Stimulated activated CD4-positive, alpha-beta T cell treated with anti-CD3 and anti-CD28 coated beads, TNF-alpha, amount 100 ng/mL, for 24 hours (primary cell): ENCODE results near the gene CCDC183.
"Not testable (repeated sequence)": the region's sequence is repeated elsewhere in the genome, so short reads cannot be mapped to it uniquely, and the experiment has no call there.

Experiments used
- DNase-seq, 3 experiments: peaks; one replicate each; pipeline ENCODE4 v3.0.0-alpha.2; 2020; ENCODE audit warnings: low read depth in 3 of 3

The CCDC183 gene

DNA sequence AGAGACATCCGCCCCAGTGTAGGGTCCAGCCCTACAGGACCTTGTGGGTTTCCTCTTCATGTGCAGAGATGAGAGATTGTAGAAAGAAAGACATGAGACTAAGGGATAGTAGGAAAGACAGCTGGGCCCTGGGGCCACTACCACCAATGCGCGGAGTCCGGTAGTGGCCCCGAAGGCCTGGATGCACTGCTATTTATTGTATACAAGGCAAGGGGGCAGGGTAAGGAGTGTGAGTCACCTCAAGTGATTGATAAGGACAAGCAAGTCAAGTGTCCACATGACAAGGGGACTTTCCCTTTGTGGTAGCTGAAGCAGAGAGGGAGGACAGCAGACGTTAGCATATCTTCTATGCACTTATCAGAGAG lies 11.2 kb upstream of the CCDC183 start:
- no peak for DNase-seq

DNA sequence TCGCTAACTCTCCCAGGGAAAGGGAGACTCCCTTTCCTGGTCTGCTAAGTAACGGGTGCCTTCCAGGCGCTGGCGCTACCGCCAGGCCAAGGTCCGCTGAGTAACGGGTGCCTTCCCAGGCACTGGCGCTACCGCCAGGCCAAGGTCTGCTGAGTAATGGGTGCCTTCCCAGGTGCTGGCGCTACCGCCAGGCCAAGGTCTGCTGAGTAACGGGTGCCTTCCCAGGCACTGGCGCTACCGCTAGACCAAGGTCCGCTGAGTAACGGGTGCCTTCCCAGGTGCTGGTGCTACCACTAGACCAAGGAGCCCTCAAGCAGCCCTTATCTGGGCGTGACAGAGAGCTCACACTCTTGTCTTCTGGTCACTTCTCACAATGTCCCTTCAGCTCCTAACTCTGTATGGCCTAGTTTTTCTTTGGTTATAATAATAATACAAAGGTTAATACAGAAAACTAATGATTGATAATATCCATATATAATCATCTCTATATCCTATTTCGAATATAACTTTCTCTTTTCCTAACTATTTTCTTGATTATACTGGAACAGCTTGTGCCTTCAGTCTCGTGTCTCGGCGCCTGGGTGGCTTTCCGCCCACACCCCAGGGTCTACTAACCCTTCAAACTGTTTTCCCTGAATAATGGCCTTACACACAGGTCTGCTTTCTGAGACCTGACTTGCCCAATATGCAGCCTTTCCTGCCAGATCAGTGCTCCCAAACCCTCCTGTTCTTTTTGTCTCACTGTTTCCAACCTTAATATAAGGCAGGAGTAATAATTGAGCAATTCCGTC lies 10.4 kb upstream of the CCDC183 start:
- not testable (repeated sequence) for DNase-seq

DNA sequence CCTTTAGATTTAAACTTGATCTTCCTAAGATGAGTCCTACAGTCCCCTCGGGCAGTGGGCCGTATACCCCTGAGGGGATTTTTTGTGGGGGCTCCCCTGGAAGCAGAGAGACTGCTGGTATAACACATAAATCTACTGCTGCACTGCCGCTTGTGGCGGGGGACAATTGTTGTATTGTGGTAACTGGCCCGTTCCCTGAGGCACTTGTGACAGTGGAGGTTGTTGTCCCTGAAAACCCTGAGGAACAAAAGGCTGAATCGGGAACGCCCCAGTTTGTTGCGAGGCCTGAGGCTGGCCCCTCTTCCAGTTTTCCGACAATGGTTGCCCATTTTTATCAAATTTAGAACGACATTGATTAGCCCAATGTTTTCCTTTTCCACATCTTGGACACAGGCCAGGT lies 9.7 kb upstream of the CCDC183 start:
- DNase-seq, result no peak

DNA sequence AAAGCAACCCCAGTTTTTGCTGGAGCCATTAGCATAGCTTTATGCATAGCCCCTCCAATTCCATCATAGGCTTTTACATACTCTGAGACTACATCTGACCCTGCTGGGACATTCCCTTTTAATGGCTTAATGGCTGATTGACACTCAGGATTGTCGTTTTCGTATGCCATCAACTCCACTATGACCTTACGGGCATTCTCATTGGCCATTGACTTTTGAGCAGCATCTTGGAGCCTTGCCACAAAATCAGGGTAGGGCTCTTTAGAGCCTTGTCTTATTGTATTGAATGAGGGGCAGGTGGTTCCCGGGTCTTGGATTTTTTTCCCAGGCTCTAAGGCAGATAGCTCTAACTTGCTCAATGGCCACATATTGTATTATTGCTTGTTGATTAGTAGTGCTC lies 9.2 kb upstream of the CCDC183 start:
- not testable (repeated sequence) for DNase-seq

DNA sequence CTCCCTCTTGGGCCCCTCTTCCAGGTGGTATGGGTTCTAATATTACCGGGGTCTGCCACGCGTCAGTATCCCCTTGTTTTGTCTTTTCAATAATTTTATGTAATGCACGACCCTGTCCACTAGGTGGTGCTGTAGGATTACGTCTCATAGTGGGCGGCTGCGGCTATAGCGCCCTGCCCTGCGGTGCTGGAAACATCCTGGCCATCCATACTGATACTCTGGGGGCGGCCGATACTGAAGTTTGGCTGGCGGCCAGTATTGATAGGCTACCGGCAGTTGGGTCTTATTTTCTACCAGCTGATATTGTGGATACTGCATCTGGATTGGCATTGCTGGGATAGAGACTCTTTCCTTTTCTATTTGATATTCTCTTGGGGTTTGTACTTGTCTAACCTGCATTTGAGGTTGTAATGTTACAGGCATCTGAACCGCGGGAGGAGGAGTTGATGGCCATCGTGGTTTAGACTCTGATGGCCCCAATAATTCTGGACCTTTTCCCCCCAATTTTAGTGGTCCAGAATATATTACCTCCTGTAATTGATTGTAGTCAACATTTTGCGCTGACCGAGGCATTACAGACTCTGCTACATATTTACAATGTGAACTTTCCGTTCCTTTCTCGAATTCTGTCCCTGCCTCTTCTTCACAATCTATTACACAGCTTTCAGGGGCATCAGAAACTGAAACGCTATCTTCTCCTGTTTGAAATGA lies 8.3 kb upstream of the CCDC183 start:
- peak; percentile 50 to 62 (median 61) for DNase-seq

DNA sequence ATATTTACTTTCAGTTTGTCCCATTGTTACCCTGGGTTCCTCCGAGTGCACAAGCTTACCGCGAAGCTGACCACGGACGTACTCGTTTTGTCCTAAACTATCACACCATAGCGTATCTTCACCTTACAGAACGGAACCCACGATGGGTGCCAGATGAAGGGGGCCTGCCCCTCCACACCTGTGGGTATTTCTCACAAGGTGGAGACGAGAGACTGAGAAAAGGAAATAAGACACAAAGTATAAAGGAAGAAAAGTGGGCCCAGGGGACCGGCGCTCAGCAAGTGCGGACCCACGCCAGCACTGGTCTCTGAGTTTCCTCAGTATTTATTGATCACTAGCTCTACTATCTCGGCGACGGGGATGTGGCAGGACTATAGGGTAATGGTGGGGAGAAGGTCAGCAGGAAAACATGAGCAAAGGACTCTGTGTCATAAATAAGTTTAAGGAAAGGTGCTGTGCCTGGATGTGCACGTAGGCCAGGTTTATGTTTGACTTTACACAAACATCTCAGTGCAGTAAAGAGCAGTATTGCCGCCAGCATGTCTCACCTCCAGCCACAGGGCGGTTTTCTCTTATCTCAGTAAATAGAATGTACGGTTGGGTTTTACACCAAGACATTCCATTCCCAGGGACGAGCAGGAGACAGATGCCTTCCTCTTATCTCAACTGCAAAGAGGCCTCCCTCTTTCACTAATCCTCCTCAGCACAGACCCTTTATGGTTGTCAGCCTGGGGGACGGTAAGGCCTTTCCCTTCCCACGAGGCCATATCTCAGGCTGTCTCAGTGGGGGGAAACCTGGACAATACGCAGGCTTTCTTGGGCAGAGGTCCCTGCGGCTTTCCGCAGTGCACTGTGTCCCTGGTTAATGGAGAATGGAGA lies 7.3 kb upstream of the CCDC183 start:
- not testable (repeated sequence) for DNase-seq

DNA sequence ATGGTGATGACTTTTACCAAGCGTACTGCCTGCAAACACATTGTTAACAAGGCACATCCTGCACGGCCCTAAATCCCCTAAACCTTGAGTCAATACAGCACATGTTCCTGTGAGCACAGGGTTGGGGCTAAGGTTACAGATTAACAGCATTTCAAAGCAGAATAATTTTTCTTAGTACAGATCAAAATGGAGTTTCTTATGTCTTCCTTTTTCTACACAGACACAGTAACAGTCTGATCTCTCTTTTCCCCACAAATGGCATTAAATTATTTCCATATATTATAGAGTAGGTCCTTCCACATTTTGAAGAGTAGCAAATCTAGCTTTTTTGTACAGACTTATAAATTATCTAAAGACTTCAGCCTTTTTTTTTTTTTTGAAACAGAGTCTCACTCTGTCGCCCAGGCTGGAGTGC lies 6.6 kb upstream of the CCDC183 start:
- no peak for DNase-seq

DNA sequence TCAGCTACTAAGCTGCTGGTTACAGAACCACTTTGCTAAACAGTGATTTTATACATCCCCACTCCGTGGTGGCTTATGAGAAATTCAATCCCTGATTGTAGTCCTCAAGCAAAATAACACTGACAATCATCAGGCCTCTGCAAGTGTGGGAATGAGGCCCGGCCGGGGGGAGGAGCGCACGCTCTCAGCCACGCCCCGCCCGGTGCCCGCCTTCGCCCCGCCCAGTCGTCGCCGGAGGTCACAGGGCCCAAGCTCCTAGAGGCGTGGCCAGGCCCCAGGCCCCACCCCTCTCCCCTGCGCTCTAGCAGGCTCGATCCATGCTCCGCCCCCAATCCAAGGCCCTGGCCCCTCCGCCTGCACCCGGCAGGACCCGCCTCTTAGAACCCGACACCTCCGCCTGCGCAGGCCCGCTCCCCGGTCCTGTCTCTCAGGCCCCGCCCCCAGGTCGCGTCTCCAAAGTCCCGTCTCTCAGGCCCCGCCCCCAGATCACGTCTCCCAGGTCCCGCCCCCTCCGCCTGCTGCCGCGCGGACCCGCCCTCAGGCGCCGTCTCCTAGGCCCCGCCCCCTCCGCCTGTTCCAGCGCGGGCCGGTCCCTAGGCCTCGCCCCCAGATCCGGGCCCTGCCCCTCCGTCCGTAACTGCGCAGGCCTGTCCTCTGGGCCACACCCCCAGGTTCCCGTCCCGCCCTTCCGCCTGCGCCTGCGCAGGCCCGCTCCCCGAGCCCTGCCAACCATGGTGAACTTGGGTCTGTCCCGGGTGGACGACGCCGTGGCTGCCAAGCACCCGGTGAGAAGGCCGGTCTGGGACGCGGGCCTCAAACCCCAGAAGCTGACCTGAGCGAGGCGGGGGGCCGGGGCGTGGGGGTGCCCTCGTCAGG lies 5.3 kb upstream of the CCDC183 start, which contains the start of gene TMEM141:
TMEM141 (plus strand) TSS at position 705 of the 876 bp plus-strand sequence; CDS start at position 732, 27 bp downstream.
- DNase-seq, result peak; percentile 100

DNA sequence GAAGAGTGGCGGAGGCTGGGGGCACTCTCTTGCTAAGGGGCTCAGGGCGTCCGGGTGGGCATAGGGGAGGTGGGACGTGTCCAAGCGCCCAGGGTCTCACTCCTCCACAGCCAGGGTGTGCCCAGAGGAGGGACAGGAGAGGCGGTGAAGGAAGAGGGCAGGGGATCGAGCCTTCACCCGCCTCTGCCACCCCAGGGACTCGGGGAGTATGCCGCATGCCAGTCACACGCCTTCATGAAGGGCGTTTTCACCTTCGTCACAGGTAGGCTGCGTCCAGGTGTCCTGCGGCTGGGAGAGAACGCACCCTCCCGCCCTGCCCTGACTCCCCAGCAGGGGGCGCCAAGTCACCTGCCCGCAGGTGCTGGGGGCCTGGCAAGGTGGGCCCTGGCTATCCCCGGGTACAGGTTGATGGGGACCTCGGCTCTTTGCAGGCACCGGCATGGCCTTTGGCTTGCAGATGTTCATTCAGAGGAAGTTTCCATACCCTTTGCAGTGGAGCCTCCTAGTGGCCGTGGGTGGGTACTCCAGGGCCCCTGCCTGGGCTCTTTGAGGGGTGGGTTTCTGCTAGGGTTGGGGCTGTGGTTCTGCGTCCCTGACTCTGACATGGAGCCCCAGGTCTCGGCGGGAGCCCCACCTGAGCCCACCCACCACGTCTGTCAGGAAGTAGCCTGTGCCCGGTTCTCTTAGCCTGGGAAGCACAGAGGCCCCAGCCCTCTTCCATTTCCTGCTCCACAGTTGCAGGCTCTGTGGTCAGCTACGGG lies 4.4 kb upstream of the CCDC183 start:
- DNase-seq, result peak in 2 of 3 experiments; percentile 48 to 64

DNA sequence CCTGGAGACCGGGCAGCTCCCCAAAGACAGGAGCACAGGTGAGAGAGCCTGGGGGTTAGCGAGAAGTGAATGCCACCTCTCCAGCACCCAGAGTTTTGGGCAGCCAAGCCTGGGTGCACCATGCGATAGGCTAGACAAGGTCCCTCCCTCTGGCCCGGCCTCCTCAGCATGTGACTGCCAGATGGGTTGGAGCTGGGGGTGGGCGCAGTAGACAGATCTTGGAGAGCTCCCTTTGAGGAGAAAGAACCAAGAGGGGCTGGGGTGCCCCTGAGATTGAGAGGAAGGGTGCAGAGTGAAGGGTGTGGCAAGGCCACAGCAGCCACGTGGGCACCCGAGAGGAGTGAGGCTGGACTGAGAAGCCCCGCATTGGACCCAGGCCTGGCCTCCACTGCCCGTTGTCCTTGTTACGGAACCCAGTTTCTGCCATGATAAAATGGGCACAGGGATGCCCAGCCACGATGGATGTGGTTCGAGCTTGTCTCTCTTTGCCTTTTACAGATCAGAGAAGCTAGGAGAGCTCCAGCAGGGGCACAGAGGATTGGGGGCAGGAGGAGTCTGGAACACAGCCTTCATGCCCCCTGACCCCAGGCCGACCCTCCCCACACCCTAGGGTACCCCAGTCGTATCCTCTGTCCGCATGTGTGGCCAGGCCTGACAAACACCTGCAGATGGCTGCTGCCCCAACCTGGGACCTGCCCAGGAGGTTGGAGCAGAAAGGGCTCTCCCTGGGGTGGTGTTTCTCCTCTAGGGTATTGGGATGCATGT lies 3.6 kb upstream of the CCDC183 start:
- no peak for DNase-seq

DNA sequence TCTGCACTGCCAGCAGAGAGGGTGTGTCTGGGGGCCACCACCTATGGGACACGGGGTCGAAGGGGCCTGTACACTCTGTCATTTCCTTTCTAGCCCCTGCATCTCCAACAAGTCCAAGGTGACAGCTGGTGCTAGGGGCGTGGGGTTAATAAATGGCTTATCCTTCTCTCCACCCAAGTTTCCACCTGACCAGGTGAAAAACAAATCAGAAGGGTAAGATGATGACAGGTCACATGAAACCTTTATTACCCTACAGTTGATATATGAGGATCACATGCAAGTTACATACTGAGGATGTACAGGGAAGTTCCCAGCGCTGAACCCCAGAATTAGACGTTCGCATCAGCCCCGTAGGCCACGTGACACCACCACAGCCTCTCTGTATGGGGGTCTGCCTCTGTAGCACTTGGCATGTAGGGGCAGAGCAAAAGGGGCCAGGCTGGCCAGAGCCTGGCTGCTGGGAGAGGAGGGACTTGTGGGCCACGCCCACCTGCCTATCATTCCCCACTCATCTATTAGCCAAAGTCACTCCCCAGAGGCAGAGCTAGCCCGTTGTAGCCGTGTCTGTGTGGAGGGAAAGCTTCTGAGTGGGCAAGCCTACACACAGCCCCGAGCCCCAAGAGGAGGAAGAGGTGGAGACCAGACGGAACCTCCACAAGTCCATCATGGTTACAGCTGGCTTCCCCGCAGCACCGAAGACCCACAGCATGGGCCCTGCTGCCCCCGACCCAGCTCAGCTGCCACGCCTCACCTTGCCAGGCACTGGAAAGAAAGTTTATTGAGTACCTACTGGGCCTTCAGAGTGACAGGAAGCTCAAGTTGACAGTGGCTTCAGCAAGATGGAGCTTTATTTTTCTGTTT lies 2.8 kb upstream of the CCDC183 start:
- no peak for DNase-seq

DNA sequence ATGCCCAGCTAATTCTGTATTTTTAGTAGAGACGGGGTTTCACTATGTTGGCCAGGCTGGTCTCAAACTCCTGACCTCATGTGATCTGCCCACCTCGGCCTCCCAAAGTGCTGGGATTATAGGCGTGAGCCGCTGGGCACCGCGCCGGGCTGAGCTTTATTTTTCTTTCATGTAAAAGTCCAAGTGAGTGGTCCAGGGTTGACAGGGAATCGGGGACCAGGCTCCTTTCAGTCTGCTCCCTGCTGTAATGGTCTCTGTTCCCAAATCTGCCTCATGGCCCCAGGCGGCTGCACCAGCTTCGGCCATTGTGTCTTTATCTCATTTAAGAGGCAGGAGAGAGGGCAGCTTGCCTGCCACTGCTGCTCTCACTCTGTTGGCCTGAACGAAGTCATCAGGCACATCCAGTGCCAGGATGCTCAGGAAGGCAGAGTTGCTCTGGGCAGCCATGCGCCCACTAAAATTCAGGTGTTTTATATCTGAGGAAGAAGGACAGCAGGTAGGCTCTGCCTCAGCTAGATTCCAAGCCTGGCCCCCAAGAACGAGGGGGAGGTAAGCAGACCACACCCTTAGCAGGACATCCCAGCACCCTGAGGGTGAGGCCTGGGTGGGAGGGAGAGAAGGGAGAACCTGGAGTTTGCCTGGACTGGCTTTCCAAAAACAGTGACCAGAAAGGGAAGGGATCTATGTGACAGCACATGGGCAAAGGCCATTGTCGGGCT lies 1.7 kb upstream of the CCDC183 start:
- no peak for DNase-seq

DNA sequence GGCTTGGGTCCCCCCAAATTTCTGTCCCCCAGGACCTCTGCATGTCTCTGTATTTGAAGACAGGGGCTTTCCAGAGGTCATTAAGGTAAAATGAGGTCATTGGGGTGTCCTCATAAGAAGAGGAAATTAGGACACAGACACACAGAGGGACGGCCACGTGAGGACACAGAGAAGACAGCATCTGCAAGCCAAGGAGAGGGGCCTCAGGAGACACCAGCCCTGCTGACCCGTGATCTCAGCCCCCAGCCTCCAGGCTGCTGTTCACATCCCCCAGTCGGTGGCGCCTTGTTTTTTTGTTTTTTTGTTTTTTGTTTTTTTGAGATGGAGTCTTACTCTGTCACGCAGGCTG lies 1.2 kb upstream of the CCDC183 start:
- no peak for DNase-seq

DNA sequence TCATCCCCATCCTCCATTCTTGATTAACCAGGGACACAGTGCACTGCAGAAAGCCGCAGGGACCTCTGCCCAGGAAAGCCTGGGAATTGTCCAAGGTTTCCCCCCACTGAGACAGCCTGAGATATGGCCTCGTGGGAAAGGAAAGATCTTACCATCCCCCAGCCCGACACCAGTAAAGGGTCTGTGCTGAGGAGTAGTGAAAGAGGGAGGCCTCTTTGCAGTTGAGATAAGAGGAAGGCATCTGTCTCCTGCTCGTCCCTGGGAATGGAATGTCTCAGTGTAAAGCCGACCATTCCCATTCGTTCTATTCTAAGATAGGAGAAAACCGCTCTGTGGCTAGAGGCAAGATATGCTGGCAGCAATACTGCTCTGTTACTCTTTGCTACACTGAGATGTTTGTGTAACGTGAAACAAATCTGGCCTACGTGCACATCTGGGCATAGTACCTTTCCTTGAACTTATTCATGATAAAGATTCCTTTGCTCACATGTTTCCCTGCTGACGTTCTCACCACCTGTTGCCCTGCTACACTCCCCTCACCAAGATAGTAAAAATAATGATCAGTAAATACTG lies 723 bp downstream of the CCDC183 start:
- not testable (repeated sequence) for DNase-seq

DNA sequence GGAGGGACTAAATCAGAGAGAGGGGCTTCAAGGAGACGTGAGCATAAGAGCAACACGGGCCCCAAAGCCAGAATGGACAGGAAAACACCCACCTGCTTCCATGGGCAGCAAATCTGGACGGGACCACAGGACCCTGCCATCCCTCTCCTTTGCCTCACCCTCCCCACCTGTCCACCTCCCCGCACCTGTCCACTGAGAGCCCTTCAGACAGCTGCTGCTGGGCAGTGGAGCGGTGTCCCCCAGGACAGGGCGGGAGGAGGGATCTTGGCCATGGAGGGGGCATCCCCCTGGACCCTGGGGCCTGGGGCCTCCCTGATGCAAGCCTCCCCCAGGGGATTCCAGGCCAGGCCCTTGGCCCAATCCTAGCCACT lies 2.6 kb downstream of the CCDC183 start:
- DNase-seq, result no peak

DNA sequence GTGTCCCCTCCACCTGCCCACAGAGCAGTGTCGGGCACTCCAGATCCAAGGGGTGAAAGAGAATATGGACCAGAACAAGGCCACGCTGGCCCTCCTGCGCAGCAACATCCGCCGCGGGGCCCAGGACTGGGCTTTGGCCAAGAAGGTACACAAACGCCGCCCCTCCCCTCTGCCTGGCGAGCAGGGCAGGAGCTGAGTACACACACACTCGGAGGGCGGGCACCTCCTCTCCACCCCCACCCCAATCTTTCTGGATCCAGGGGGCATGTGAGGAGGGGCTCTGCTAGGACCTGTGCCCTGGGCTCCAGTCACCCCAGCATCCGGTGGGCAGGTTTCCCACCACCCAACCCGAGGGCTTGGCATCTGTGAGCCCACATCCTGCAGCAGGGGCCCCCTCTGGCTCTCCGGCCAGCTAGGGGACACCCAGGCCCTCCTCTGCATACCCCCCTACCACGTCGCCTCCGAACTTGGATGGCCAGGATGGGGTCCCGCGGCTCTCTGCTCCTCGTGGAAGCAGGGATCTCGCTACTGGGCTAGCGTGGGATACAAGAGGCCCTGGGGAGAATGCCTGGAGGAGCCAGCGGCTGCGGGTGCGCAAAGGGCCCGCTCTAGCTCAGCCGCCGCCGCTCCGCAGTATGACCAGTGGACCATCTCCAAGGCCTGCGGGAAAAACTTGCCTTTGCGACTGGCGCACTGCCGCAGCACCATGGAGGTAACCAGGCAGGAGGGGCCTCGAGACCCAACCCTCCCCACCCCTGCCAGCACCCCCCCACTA lies 3.1 kb downstream of the CCDC183 start:
- no peak for DNase-seq
